HG03139 (cell line): ENCODE measurements around the gene GDF7.

ENCODE experiments used
- ATAC-seq: cut with Tn5 transposase; IDR thresholded peaks from one replicate; pipeline ENCODE4 v1.9.1; 2021; ENCODE audit not compliant: unreplicated experiment

Gene GDF7

GRCh38 chr2:20666304-20667150, at the start of gene GDF7:
Gene GDF7, plus strand, starts transcription at chr2:20667144. Its CDS starts 96 bp downstream, at chr2:20667240.
- ATAC-seq, result no peak

GRCh38 chr2:20617892-20618467, 49.0 kb upstream of the GDF7 start:
- ATAC-seq, result no peak

DNA sequence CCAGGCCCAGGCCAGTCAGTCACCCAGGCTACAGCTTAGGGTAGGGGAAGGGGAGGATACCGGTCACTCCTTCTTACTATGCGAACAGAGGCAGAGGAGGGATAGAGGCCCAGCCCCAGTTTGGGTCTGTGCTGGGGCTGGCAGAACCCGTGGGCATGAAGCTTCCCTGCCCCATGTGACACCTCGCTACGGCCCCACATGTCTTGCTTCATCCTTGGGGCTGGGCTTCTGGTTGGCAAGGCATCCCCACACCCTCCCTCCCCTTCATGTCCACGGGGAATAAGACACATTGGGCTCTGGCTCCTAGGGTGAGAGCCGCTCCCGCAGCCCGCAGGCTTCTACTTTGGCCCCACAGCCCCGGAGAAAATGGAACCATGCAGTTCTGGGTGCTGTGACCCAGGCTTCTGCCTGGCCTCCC, 48.5 kb upstream of the GDF7 start:
- ATAC-seq, result no peak

GRCh38 chr2:20618886-20619521, 47.9 kb upstream of the GDF7 start:
- no peak for ATAC-seq

DNA sequence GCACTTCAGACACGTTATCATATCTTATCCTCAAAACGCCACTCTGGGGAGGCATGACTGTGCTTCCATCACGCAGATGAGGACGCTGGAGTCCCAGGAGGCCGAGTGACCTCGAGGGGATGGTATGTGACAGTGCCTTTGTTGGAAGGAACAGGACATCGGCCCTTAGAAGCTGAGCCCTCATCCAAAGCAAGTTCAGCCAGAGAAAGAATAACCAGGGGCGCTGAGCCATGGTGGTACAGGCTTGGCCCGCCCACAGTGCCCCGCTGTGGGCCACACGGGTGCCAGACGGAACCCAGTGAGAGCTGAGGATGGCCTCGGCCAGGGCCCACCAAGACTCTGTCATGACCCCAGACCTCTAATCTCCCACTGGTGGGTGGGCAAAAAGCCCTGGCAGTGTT, 47.3 kb upstream of the GDF7 start:
- ATAC-seq, result no peak

DNA sequence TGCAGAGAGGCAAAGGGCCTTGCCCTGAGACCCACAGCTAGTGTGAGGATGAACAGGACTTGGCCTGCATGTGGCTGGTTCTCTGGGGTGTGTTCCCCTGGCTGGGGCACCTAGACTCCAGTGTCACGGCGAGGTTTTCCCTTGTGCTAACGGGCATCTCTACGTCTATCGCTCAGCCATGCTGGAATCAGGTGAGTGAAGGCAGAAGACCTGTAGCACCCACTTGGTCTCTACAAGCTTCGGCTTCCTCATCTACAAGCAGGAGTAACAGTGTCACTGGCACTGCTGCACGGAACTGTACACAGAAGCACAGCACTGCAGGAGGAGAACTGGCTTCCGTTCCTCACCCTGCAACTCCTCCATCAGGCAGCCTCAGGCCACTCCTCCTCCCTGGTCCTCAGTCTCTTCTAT, 46.7 kb upstream of the GDF7 start:
- no peak for ATAC-seq

DNA sequence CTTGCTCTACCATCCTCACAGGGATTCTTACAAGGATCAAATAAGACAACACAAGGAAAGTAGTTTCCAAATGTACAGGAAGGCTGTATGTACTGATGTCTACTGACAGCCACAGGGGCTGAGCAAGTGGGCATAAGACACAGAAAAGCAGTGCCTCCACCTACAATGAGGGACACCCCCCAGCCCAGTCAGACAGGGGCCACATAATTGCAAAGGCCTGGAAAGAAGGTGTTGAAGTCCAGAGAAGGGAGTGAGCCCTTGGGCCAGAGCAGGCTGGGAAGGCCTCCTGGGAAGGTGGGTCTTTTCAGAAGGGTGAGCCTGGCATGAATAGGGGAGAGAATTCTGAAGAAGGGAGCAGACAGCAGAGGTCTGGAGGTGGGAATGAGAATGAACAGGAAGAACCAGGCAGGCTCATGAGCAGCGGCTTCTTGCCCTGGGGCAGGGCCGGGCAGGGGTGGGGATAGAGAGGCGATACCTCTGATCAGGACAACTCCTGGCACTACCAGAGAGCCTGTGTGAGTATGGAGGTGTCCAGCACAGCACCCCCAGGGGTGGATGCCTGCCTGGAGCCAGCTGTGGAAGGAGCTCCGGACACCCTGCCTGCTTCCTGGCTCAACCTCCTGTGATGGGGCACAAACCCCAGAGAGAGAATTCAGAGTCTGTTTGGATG, 46.1 kb upstream of the GDF7 start:
- no peak for ATAC-seq

DNA sequence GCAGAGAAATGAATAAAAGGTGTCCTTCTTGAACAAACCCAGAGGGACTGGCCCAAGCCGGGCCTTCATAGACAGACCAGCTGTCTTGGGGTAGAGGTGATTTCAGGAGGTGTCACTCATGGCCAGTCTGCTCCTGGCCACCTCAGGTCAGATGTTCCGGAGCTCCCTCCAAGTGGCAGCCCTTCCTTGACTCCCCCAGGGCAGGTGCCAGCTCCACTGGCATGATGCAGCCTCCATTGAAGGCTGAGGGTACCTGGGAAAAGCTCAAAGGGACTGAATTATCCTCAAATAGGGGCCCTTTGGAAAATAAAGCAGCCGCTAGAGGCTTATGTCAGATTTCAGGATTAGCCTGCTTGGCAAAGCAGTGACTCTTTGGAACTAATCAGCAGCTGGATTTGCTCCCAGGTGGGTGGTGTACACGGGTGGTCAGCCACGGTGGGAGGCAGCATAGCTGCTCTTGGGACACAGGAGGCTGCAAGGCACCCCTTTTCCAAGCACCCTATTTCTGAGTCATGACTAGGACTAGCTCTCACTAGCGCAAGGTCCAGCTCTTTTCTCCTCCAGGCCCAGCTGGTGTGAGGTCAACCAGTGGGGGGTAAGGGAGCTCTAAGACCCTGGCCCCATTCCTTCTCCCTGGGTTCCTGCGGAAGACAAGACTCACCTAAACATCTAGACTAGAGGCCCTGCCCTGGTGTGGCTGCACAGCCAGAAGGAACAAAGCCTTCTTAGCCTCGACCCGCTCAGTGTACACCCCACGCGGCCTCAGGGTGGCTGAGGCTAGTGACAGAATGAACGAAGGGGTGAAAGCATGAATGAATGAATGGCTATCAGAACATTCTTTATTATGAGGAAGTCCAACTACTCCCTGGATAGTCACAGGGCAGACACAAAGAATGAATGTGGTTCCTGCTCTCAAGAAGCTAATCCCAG, 45.3 kb upstream of the GDF7 start:
- ATAC-seq, result no peak

- no peak for ATAC-seq
Measured at GRCh38 chr2:20622296-20622686, 44.7 kb upstream of the GDF7 start.

DNA sequence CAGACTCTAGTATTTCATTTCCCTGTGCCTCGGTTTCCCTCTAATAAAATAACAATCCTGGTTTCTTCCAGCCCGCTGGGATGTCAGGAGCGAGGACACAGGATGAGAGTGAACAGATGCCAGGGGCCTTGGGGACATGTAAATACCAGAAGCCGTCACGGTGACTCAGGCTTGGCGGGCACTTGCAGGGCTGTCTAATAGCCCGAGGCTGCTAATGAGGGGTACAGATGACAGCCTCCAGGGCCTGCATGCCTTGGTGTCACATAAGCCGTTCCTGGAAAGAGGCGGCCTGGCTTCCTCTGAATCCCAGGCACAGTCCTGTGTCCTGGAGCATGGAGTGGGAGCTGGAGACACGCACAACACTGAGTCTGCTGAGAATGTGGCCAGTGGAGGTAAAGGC, 44.2 kb upstream of the GDF7 start:
- no peak for ATAC-seq

GRCh38 chr2:20623241-20623640, 43.7 kb upstream of the GDF7 start:
- no peak for ATAC-seq

DNA sequence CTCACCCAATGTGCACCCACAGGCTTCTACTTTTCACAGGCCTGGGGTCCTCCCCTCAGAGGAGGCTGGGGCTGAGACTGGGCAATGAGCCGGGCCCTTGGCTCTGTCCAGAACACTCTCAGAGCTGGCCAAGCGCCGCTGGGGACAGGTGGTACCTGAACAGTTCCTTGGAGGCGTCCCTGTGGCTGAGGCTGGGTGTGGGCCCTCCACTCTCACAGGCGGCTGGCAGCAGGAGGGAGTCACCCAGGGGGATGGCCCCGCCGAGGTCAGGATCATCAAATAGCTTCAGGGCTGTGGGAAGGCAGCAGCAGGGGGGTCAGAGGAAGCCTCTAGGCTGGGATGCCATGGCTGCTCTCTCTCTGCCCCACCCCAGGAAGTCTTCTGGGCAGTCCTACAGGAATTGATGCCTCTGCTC, 43.2 kb upstream of the GDF7 start:
- ATAC-seq, result no peak

DNA sequence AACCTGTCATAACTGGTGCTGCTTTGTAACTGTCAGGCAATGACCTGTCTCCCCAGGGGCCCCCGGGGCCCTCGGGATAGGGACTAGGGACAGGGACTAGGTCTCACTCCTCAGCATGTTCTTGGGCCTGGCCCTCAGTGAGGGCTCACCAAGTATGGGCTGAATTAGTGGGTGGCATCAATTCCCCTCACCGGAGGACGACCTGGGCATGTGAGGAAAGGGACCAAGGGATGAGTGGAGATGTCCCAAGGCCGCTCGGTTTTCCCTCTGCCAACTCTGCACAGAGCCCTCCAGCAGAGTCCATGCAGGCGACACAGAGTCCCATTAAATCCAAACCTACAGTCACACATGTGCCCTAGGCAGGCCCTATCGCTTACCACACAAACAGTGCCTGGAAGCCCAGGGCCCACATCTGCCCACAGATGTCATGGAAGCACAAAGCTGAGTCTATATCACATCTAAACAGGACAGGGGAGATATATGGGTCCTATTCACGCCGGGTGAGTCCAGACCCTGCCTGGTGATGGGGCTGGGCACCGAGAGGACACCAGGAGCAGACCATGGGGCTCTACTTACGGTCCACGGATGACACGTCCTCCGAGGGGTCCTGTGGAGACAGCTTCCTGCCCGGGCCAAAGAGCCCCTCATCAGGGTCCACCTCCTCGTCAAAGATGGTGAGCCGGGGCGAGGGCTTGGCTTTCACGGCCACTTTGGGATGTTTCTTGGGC, 42.6 kb upstream of the GDF7 start:
- ATAC-seq, result no peak

DNA sequence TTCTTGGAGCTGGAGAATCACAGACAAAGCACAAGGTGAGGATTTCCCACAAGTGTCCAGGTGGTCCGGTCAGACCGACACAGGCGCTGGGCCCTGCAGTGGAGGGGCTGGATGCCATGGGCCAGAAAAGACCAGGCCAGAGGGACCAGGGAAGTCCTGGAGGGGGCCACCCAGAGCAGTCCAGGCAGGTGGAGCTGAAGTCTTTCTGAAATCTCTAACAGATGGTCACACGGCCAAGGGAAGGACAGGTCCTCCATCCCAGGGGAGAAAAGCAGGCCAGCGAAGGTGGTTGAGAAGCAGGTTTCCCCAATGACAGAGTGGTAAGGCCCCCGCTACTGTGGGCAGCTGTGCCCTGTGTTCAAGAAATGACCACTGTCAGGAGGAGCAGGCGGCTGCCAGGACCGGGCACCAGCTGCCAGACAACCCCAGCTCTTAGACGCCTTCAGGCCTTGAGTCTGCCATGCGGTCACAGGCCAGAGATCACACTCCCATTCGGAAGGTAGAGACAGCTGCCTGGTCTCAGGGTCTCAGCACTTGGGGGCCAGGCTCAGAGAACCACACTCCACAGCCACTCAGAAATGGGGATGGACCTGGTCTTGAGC, 42.0 kb upstream of the GDF7 start:
- ATAC-seq, result no peak

DNA sequence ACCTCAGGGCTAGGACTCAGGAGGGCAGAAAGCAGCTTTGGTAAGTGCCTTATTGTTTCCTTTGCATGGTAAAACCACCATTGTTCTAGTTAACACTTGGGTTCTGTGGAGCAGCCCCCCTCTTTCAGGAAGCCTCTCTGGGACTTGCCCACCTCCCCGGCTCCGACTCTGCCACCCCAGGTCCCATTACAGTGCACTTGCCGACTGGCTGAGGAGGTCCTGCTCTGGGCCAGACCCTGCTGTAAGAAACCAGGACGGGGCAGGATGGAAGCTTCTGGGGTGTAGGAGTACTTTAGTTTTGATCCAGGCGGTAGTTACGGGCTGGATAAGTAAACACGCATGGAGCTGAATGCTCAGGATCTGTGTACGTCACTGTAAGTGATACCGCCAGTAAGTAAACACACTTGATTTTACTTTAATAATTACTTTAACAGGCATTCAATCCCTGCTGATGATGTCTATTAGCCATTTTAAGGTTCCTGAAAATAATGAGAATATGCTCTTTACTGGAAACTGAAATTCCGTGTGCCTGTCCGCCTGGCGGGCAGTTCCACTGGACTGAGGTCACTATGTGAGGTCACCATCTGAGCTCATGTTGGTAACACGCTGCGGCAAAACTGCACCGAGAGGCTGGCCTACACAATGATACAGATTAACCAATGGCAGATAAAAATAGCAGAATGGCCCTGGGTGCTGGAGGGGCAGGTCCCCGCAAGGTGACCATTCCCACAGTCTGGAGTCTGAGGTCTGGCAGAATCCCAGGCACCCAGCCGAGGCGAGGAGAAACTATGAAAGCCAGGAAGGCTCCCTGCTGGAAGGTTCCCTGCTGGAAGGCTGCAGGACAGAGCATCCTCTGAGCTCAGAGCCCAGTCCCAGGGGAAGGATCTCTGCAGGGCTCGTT, 41.2 kb upstream of the GDF7 start:
- no peak for ATAC-seq

GRCh38 chr2:20626392-20626697, 40.6 kb upstream of the GDF7 start:
- ATAC-seq, result no peak

- ATAC-seq, result no peak
Measured at GRCh38 chr2:20626698-20627513, 40.0 kb upstream of the GDF7 start.
